ENCODE data around the gene NACC2.

DNA sequence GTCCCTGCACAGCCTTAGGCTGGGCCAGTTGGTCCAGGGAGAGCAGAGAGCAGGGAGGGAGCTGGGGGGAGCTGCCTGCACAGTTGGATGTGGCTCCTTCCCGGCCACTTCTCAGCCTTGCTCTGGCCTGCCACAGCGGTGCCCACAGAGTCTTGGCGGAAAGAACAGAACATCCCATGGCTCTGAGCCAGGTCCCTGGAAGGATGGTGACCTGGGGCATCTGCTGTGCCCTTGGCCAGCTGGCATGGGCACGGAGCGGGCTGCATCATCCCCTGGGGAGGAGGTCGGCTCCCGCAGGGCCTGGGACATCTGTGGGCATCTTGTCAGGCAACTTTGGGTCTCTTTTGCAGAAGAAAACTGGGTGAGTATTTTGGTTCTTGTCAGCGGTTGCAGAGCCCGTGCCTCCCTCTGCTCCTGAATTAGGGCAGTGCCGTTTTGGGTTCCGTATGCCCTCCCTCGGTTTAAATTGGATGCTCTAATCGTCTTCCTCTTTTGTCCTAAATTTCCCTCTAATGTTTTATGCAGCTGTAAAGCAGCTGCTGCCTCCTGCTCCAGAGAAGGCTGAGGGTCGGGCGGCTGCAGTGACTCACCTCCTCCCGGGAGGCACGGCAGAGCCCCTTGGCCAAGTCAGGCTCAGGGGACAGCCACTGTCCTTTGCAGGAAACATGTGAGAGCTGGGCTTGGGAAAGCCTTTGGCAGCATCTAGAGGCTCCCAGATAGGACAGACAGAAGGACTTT is 10.5 kb upstream of the NACC2 start:
- TF ChIP-seq, protein P1, sequence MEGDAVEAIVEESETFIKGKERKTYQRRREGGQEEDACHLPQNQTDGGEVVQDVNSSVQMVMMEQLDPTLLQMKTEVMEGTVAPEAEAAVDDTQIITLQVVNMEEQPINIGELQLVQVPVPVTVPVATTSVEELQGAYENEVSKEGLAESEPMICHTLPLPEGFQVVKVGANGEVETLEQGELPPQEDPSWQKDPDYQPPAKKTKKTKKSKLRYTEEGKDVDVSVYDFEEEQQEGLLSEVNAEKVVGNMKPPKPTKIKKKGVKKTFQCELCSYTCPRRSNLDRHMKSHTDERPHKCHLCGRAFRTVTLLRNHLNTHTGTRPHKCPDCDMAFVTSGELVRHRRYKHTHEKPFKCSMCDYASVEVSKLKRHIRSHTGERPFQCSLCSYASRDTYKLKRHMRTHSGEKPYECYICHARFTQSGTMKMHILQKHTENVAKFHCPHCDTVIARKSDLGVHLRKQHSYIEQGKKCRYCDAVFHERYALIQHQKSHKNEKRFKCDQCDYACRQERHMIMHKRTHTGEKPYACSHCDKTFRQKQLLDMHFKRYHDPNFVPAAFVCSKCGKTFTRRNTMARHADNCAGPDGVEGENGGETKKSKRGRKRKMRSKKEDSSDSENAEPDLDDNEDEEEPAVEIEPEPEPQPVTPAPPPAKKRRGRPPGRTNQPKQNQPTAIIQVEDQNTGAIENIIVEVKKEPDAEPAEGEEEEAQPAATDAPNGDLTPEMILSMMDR (IDR thresholded peaks at IDR 0.05), result no peak
- no peak for TF ChIP-seq POLR2AphosphoS5 (IDR thresholded peaks at IDR 0.05)

Data from prostate gland (tissue), 2 donors.